Naive thymus-derived CD8-positive, alpha-beta T cell (primary cell): ENCODE data around the gene TSSK3. TPM values are rescaled to one million over a fixed set of nuclear protein-coding genes. Genes with fewer than 3 reads are reported as not detected.

Experiments used
- ATAC-seq, 2 donors: fragments of 150-1000 bp; cut with Tn5 transposase in 1 of 2; sonication (Bioruptor Pico), chemical (Tn5 transposase) in 1 of 2; 1 replicate in 1 of 2; 2 replicates in 1 of 2; pipeline ENCODE4 v1.10.0; 2021; ENCODE audit warnings: mild to moderate bottlenecking in 2 of 2, moderate library complexity in 2 of 2
- POLR2A ChIA-PET: fragments of 350-600 bp; sonication (Branson Sonifier 250); formaldehyde crosslinking; loops from one replicate; lab custom pipeline; 2021; ENCODE audit warnings: antibody characterized with exemption; lab: Charles Lee
- DNase-seq, 10 donors: peaks; one replicate each; pipeline versions ENCODE4 v3.0.0 to v3.0.0-alpha.2; 2020 to 2022
- H3K27ac Mint-ChIP-seq, 10 donors: one replicate each; pipeline ENCODE4 v1.8.0; 2020 to 2022; ENCODE audit warnings: mild to moderate bottlenecking in 10 of 10, mixed read lengths in 10 of 10, moderate library complexity in 4 of 10, inconsistent platforms in 1 of 10
- H3K27me3 Mint-ChIP-seq, 5 donors: one replicate each; pipeline ENCODE4 v1.8.0; 2021 to 2022; ENCODE audit warnings: mixed read lengths in 5 of 5
- H3K36me3 Mint-ChIP-seq, 3 donors: one replicate each; pipeline ENCODE4 v1.8.0; 2020 to 2022; ENCODE audit warnings: mixed read lengths in 3 of 3, mild to moderate bottlenecking in 2 of 3, inconsistent platforms in 1 of 3
- H3K4me1 Mint-ChIP-seq, 4 donors: one replicate each; pipeline ENCODE4 v1.8.0; 2021 to 2022; ENCODE audit warnings: mixed read lengths in 4 of 4
- H3K4me3 Mint-ChIP-seq, 10 donors: one replicate each; pipeline ENCODE4 v1.8.0; 2020 to 2022; ENCODE audit warnings: mild to moderate bottlenecking in 10 of 10, mixed read lengths in 10 of 10, moderate library complexity in 6 of 10, inconsistent platforms in 1 of 10
- H3K9me3 Mint-ChIP-seq, 9 donors: one replicate each; pipeline ENCODE4 v1.8.0; 2020 to 2022; ENCODE audit warnings: mixed read lengths in 9 of 9, mild to moderate bottlenecking in 3 of 9, inconsistent platforms in 1 of 9, moderate library complexity in 1 of 9
- polyA plus RNA-seq, 3 donors: library from polyadenylated mRNA; unstranded; fragments of 300-500 nt; fragmentation: Illumina TruSeq; gene quantifications; one replicate each; pipeline ENCODE4 v1.2.3, GENCODE V29; 2021
- total RNA-seq, 8 experiments: library from RNA in 2 of 8; stranded (reverse) in 2 of 8; gene quantifications; one replicate each; pipeline ENCODE4 v1.2.3 and lab custom pipeline; 2021 to 2026

Gene TSSK3
- total and polyA plus RNA-seq, 5 experiments from 2014 or later, result 0.20 to 3.7 (median 2.5) TPM

DNA sequence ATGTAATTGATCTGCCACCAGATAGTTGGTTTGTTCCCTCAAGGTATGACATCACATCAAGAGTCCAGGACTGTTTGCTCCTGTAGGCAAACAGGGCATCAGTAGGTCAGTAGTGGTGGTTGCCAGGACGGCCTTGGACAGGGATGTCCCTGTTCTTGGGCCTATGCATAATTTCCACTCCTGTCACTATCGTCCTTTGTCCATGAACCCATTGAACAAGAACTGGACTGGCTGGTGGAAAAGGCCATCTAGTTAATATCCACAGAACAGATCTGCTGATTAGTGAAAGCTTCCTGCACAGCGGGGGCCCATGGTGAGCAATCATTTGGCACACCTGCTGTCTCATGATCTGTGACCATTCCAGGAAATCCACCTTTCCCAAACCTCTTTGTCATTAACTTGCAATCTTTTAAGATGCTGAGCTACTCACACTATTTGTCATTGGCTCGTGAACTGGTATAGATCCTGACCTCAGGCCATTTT, 44.3 kb downstream of the TSSK3 start:
- Mint-ChIP-seq H3K9me3 (no peaks in the 10 kb centered on the region), H3K27ac (peak overlapping the region in 1 of 10 donors; percentile 36), H3K4me1 (no peaks in the 10 kb centered on the region), H3K36me3 (no peaks in the 10 kb centered on the region), H3K4me3 (no peak overlapping the region), H3K27me3 (peaks cover 0 to 3% (median 0%) of the 10 kb centered on the region in 5 donors)
- POLR2A ChIA-PET, result interaction anchor here (0.9 kb wide), 1 partner anchor 13 kb away, joined by 6 read pairs; the partner anchor contains the start of gene BSDC1
- DNase-seq (no peak), ATAC-seq (no peak)

DNA sequence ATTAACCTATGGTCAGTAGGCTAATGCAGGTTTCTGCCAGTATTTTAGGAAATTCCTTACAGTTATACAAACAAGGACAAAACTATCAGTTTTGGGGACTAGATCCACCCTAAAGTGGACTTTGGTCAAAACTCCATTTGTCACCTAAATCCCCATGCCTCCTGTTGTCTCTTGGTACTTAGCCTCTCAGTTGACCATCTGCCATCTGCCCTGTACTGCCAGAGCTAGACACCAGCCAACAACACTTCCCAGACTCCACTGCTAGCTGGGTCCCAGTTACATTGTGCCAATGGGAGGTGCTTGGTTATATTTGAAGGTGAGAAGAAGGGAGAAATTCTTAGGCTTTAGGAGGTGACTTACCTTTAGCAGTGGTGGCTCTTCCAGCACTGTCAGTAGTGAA, 48.9 kb downstream of the TSSK3 start:
- H3K4me3 Mint-ChIP-seq, result no peak overlapping the region
- no peaks in the 10 kb centered on the region for H3K36me3 Mint-ChIP-seq
- POLR2A ChIA-PET, result interaction anchor here (1.0 kb wide), 1 partner anchor 17 kb away, joined by 5 read pairs; the partner anchor contains the start of gene BSDC1
- peaks cover 0 to 12% (median 6%) of the 10 kb centered on the region in 5 donors for H3K27me3 Mint-ChIP-seq
- H3K9me3 Mint-ChIP-seq, result no peaks in the 10 kb centered on the region
- peaks cover 2 to 6% (median 3%) of the 10 kb centered on the region in 4 donors for H3K4me1 Mint-ChIP-seq
- DNase-seq (no peak), ATAC-seq (no peak)
- no peak overlapping the region for H3K27ac Mint-ChIP-seq

DNA sequence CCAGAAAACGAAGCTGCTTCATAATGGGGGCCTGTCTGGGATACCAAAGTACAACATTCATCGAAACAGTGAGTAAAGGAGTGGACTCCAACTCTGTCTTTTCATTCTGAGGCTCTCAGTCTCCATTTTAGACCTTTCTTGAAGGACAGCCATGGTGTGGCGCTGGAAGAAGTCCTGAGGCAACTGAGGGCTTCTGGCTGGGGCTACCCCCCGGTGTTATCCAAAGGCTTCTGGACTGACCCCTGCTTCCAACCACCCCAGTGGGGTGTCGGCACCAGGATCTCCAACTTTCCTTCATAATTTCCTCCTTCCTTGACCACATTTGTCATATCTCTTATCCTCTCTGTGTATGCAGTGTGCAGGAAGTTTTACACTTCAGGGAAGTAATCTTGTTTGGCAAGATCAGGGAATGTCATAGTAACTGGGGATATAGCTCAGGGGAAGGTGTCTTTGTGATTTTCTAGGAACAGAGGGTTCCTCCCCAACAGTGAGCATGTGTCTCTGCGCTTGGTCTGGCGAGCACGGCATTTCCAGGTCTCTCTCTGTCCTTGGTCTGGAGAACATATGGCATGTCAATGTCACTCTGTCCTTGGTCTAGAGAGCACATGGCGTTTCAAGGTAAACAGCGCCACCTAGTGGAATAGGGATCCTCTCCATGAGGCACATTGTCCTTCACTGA, 51.3 kb downstream of the TSSK3 start:
- POLR2A ChIA-PET, result no interaction called here
- Mint-ChIP-seq H3K4me1 (peaks cover 2 to 6% (median 3%) of the 10 kb centered on the region in 4 donors), H3K27ac (peak overlapping the region in 4 of 10 donors; percentile 6 to 46 (median 26)), H3K27me3 (peaks cover 0 to 12% (median 6%) of the 10 kb centered on the region in 5 donors), H3K36me3 (no peaks in the 10 kb centered on the region), H3K9me3 (peaks cover 0 to 11% (median 0%) of the 10 kb centered on the region in 9 donors), H3K4me3 (no peak overlapping the region)
- DNase-seq (peak; percentile 36 to 85 (median 73)), ATAC-seq (peak; percentile 89 to 94)

Other genes starting within 250 kb of the TSSK3 start
- gene TXLNA, start 182.9 kb upstream of the TSSK3 start, total RNA-seq, result 10 to 100 TPM; 35.7 to 36.0 TPM
- gene TXLNA, start 182.9 kb upstream of the TSSK3 start, polyA plus RNA-seq, result 10 to 100 TPM; 19.0 to 28.3 (median 24.4) TPM
- 1 to 10 TPM; 6.5 to 7.0 TPM for gene CCDC28B, start 161.9 kb upstream of the TSSK3 start, total RNA-seq
- gene CCDC28B, start 161.9 kb upstream of the TSSK3 start, polyA plus RNA-seq, result 10 to 100 TPM; 15.4 to 17.3 (median 16.3) TPM
- gene IQCC, start 156.9 kb upstream of the TSSK3 start, total RNA-seq, result 1 to 10 TPM; 1.7 to 2.1 TPM
- gene IQCC, start 156.9 kb upstream of the TSSK3 start, polyA plus RNA-seq, result under 1 TPM; 0.60 to 0.92 (median 0.73) TPM
- under 1 TPM in 1 of 2 experiments, not detected in 1; 0.22 TPM for gene DCDC2B, start 153.4 kb upstream of the TSSK3 start, total RNA-seq
- under 1 TPM in 1 of 3 donors, not detected in 2; 0.08 TPM for gene DCDC2B, start 153.4 kb upstream of the TSSK3 start, polyA plus RNA-seq
- 10 to 100 TPM; 24.3 to 26.4 TPM for gene TMEM234, start 140.2 kb upstream of the TSSK3 start, total RNA-seq
- 1 to 10 TPM; 2.1 to 4.9 (median 4.4) TPM for gene TMEM234, start 140.2 kb upstream of the TSSK3 start, polyA plus RNA-seq
- gene EIF3I, start 140.1 kb upstream of the TSSK3 start, total RNA-seq, result 10 to 100 TPM; 80.3 to 96.9 TPM
- 100 to 1,000 TPM; 167 to 181 (median 179) TPM for gene EIF3I, start 140.1 kb upstream of the TSSK3 start, polyA plus RNA-seq
- gene FAM167B, start 115.3 kb upstream of the TSSK3 start, total RNA-seq, result 1 to 10 TPM; 1.5 to 1.7 TPM
- not detected for gene FAM167B, start 115.3 kb upstream of the TSSK3 start, polyA plus RNA-seq
- gene LCK, start 111.3 kb upstream of the TSSK3 start, total RNA-seq, result 100 to 1,000 TPM; 509 to 515 TPM
- gene LCK, start 111.3 kb upstream of the TSSK3 start, polyA plus RNA-seq, result 1,000 to 10,000 TPM in 1 of 3 donors, 100 to 1,000 TPM in 2; 876 to 1,069 (median 952) TPM
- gene HDAC1, start 70.5 kb upstream of the TSSK3 start, total RNA-seq, result 100 to 1,000 TPM; 154 to 156 TPM
- gene HDAC1, start 70.5 kb upstream of the TSSK3 start, polyA plus RNA-seq, result 100 to 1,000 TPM; 171 to 202 (median 173) TPM
- 10 to 100 TPM; 39.1 to 41.1 TPM for gene MARCKSL1, start 26.3 kb upstream of the TSSK3 start, total RNA-seq
- gene MARCKSL1, start 26.3 kb upstream of the TSSK3 start, polyA plus RNA-seq, result 10 to 100 TPM; 37.8 to 81.4 (median 72.7) TPM
- gene FAM229A, start 54 bp upstream of the TSSK3 start, total RNA-seq, result 10 to 100 TPM; 28.7 to 30.7 TPM
- gene FAM229A, start 54 bp upstream of the TSSK3 start, polyA plus RNA-seq, result under 1 TPM; 0.06 to 0.47 (median 0.14) TPM
- gene BSDC1, start 31.9 kb downstream of the TSSK3 start, total RNA-seq, result 100 to 1,000 TPM; 112 to 113 TPM
- gene BSDC1, start 31.9 kb downstream of the TSSK3 start, polyA plus RNA-seq, result 10 to 100 TPM; 29.5 to 39.6 (median 31.1) TPM
- gene ZBTB8B, start 102.5 kb downstream of the TSSK3 start, total RNA-seq, result not detected
- gene ZBTB8B, start 102.5 kb downstream of the TSSK3 start, polyA plus RNA-seq, result not detected
- not detected for gene ZBTB8A, start 176.9 kb downstream of the TSSK3 start, total RNA-seq
- gene ZBTB8A, start 176.9 kb downstream of the TSSK3 start, polyA plus RNA-seq, result not detected